CMK (cell line): ENCODE measurements around the gene OR51E2.

Experiments used
- DNase-seq: peaks from one replicate; pipeline ENCODE4 v3.0.0-alpha.2; 2010; ENCODE audit warnings: low read depth

OR51E2 gene

GRCh38 chr11:4662876-4663275 lies 34.8 kb downstream of the OR51E2 start:
- DNase-seq: no peak

DNA sequence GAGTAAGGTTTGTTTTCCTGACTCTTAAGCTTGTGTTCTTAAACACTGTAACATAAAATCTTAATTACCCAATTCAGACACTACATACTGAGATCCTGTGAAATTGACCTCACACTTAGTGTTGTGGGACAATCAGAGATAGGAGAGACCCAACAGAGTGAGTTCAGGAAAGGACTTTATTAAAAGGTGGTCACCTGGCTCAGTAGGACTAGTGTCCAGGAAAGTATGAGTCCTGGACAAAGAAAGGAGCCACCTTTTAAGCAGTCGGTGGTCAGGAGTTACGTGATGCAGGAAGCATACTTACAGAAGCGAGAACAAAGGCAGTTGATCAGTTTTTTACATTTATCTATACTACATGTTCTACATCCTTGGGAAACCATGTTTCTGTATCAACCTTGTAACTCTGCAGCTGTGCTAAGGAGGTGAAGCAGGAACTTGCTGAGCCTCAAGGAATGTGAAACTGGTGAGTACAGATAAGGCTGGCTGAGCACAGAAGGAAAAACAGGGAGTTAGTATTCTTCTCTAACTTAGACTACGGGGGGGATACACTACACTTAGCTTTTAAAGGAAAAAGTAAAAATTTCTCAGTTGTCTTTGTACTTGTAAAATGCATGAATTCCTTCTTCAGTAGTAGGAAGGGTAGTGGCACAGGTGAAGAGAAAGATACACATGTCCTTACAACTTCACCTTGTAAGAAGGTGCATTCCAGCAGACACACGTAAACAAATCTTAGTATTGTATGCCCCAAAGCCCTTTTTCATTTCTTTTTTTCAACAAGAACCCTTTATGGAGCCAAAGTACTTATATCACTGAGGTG lies 38.8 kb downstream of the OR51E2 start:
- no peak for DNase-seq

DNA sequence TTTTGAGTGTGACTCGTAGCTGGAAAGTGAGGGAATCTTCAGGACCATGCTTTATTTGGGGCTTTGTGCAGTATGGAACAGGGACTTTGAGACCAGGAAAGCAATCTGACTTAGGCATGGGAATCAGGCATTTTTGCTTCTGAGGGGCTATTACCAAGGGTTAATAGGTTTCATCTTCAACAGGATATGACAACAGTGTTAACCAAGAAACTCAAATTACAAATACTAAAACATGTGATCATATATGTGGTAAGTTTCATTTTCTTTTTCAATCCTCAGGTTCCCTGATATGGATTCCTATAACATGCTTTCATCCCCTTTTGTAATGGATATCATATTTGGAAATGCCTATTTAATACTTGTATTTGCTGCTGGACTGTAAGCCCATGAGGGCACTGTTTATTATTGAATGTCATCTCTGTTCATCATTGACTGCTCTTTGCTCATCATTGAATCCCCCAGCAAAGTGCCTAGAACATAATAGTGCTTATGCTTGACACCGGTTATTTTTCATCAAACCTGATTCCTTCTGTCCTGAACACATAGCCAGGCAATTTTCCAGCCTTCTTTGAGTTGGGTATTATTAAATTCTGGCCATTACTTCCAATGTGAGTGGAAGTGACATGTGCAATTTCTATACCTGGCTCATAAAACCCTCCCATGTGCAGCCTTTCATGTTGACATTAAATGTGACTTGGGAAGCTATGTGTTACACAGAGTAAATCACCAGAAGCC lies 42.9 kb downstream of the OR51E2 start:
- no peak for DNase-seq

DNA sequence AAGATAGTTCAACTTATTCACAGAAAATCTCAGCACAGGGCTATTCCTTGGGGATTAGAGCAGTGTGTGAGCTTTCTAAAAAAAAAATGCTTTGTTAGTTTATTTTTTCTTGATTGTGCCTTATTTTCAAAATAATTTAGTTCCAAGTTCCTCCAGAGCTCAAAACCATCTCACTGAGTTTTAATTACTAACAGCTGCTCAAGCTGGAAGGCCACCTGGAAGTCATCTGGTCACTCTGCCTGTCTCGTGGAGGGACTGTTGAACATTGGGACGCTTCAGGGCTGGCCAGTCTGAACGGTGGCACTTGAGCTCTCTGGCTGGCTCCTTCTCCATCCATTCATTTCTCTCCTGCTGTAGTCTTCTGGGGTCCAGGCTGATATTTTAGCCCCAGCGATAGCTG lies 49.9 kb downstream of the OR51E2 start:
- no peak for DNase-seq

DNA sequence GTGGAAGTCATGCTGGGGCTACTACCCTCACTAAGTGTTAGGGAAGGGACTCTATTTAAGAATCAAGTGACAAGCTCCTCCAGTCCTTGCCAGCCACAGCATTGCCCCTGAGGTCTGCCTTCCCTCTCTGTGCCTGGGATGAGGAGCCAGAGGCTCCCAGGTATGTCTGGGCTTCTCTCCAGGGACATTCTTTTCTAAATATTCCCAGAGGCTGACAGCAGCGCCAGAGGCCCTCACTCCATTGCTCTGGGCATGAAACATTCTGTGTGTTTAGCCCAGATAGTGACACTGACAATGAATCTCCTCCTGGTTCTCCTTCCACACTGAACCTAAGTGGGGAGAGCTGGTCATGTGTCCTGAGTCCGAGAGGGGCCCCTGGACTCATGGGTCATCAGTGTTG lies 51.7 kb downstream of the OR51E2 start:
- DNase-seq: no peak

GRCh38 chr11:4644233-4644632 lies 53.4 kb downstream of the OR51E2 start:
- no peak for DNase-seq

GRCh38 chr11:4643682-4644081 lies 54.0 kb downstream of the OR51E2 start, which contains the start of gene OR51E1:
TSS of gene OR51E1 (plus strand) at chr11:4643982. CDS start at chr11:4652527, 8,545 bp downstream.
- no peak for DNase-seq

- no peak for DNase-seq
Measured at GRCh38 chr11:4643076-4643475, 54.6 kb downstream of the OR51E2 start.

DNA sequence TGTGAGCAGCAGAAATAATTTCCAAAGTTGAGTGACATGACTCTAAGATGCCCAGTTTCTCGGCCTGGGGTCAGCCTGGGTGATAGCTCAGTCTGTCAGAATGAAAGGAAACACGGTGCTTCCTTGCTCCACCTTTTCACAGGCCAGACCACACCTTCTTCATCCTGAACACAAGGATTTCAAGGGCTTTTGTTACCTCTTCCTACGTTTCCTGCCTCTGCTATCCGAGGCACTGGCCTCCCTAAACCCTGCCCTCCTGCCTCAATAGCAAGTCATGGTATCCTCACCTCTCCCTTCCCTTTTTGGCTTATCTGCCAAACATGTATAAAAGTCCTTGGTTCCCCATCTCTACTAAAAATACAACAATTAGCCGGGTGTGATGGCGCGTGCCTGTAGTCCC lies 55.6 kb downstream of the OR51E2 start:
- DNase-seq: no peak

- no peak for DNase-seq
Measured at GRCh38 chr11:4641501-4641900, 56.2 kb downstream of the OR51E2 start.

- DNase-seq: no peak
Measured at GRCh38 chr11:4639931-4640330, 57.7 kb downstream of the OR51E2 start.

DNA sequence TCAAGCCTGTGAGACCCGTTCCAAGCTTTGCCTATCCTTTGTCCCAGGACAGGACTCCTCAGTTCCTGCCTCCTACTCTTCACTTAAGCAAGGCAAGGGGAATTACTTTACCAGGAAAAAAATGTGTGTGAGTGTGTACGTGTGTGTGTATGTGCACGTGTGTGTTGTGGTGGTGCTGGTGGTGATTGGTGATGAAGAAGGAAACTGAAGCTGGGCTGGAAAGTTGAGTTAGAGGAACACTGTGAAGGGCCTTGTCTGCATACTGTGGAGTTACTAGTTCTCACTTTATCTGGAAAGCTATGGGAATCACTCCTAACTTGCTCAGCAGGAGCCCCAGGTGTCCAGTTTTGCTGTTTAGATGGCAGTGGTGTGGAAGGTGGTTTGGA lies 60.0 kb downstream of the OR51E2 start:
- no peak for DNase-seq

DNA sequence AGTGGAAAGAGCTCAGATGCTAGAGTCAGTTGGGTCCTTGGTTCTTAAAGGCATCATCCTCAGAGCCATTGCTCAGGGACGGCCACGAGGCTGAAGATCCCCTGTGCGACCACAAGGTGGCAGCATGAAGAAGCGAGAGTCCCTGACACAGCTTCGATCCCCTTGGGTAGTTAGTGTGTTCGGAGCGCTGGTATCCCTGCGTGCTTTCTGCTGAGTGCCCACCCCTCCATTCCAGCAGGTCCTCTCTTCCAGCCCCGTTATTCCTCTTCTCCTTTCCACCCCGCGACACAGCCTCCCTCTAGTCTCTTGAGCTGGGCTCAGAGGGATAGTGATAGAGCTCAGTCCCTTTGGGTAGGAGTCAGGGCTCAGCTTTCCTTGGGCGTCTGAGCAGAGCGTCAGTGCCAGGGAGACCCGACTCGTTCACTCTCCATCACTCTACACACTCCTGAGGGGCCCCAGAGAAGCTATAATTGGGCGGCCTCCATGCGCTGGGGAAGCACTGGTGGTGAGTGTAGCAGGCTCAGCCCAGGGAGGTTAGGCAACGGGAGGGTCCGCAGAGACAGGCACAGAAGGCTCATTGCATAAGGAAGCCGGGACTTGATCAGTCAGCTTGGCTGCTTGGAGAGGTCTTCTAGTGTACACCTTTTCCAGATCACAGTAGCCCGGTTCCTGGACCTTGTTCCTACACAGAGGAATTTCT lies 60.5 kb downstream of the OR51E2 start, which contains the start of gene OR51D1:
TSS of gene OR51D1 (plus strand) at position 516 of the 700 bp plus-strand sequence. CDS start 2,314 bp downstream, outside the sequence.
- DNase-seq: no peak

DNA sequence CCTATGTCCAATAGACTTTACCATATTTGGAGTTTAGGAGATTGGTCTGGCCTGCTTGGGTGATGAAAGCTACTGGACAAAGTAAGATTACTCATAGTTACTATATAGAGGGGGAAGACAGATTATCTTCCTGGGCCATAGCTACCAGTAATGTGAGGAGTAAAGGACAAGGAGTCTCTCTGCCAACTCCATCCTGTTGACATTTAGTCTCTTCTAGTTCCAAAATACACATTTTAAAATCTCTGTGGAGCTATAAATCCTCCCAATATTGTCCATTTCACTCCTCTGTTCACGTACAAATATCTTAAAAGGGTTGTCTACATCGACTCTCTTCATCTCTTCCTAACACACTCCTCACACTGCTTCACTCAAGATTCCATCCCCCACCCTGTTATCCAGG lies 61.5 kb downstream of the OR51E2 start:
- DNase-seq: no peak
